ENCODE measurements around the gene YIPF2.

Gene YIPF2

GRCh38 chr19:10872546-10873107, 55.8 kb downstream of the YIPF2 start:
- no peak for DNase-seq
